Aortic smooth muscle cell (primary cell): Measurements from ENCODE around the gene PDE8B. TPM values are rescaled to one million over a fixed set of nuclear protein-coding genes. Genes with fewer than 3 reads are reported as not detected.

Experiments used
- total RNA-seq: library from RNA; depleted of rRNA; stranded (reverse); fragments of >200 nt; gene quantifications from 2 replicates; pipeline ENCODE4 v1.2.3, GENCODE V29; 2014

Gene PDE8B
- total RNA-seq, result 0.06 and 0.13 TPM in 2 replicates

GRCh38 chr5:77210091-77210963 is at the start of gene PDE8B:
Gene PDE8B, plus strand, starts transcription at chr5:77210680. Its CDS starts 246 bp downstream, at chr5:77210926.

Other genes starting within 250 kb of the PDE8B start
- gene AGGF1, start 180.3 kb upstream of the PDE8B start, total RNA-seq, result 27.9 and 29.6 TPM in 2 replicates
- 0.40 and 0.81 TPM in 2 replicates for gene ZBED3, start 123.4 kb upstream of the PDE8B start, total RNA-seq